Neuronal stem cell (in vitro differentiated cells): ENCODE measurements around the gene RHBDL2.

Experiments used
- DNase-seq: peaks from one replicate; pipeline ENCODE4 v3.0.0-alpha.2; 2013; ENCODE audit warnings: low spot score
- H2AFZ ChIP-seq: one replicate; pipeline ENCODE4 v1.6.1; 2013; ENCODE audit warnings: mild to moderate bottlenecking, low read length, inconsistent platforms
- H2AK5ac ChIP-seq: 2 replicates; pipeline ENCODE4 v1.6.1; 2013; ENCODE audit warnings: low read depth, mild to moderate bottlenecking, inconsistent platforms, low read length, moderate library complexity, mixed read lengths
- H2BK120ac ChIP-seq: 2 replicates; pipeline ENCODE4 v1.6.1; 2013; ENCODE audit warnings: low read depth, mild to moderate bottlenecking, inconsistent platforms, low read length, moderate library complexity, mixed read lengths
- H2BK12ac ChIP-seq: one replicate; pipeline ENCODE4 v1.6.1; 2013; ENCODE audit warnings: low read length, inconsistent platforms
- H2BK15ac ChIP-seq: 2 replicates; pipeline ENCODE4 v1.6.1; 2013; ENCODE audit warnings: mild to moderate bottlenecking, low read length, inconsistent platforms, mixed read lengths
- H2BK5ac ChIP-seq: one replicate; pipeline ENCODE4 v1.6.1; 2013; ENCODE audit warnings: inconsistent platforms, mild to moderate bottlenecking, low read length, moderate library complexity
- H3K14ac ChIP-seq: one replicate; pipeline ENCODE4 v1.6.1; 2013; ENCODE audit warnings: low read length, inconsistent platforms
- H3K18ac ChIP-seq: 2 replicates; pipeline ENCODE4 v1.6.1; 2013; ENCODE audit warnings: low read length, inconsistent platforms
- H3K23ac ChIP-seq: 2 replicates; pipeline ENCODE4 v1.6.1; 2013; ENCODE audit warnings: low read depth, mild to moderate bottlenecking, mixed read lengths, low read length, inconsistent platforms; ENCODE audit not compliant: poor library complexity
- H3K27ac ChIP-seq: replicated peaks from 3 replicates; pipeline ENCODE4 v1.5.1; 2013; ENCODE audit warnings: low read length, inconsistent platforms
- H3K27me3 ChIP-seq, 3 experiments: 2 replicates each; pipeline ENCODE4 v1.6.1; 2013; ENCODE audit warnings: low read length in 3 of 3, mild to moderate bottlenecking in 2 of 3, inconsistent platforms in 1 of 3, low read depth in 1 of 3, mixed read lengths in 1 of 3, moderate library complexity in 1 of 3; ENCODE audit not compliant: control insufficient read depth in 3 of 3, insufficient read depth in 3 of 3
- H3K36me3 ChIP-seq, 2 donors: replicated peaks in 1 of 2; 2 replicates each; pipeline ENCODE4 v1.6.1; 2013; ENCODE audit warnings: low read length in 2 of 2; ENCODE audit not compliant: control insufficient read depth in 2 of 2, insufficient read depth in 2 of 2
- H3K4ac ChIP-seq: 2 replicates; pipeline ENCODE4 v1.6.1; 2013; ENCODE audit warnings: inconsistent platforms, mild to moderate bottlenecking, low read length, moderate library complexity
- H3K4me1 ChIP-seq, 2 donors: 1 replicate in 1 of 2; 2 replicates in 1 of 2; pipeline ENCODE4 v1.6.1; 2013; ENCODE audit warnings: low read length in 2 of 2, low read depth in 1 of 2; ENCODE audit not compliant: control insufficient read depth in 2 of 2, insufficient read depth in 1 of 2
- H3K4me2 ChIP-seq: one replicate; pipeline ENCODE4 v1.6.1; 2013; ENCODE audit warnings: mild to moderate bottlenecking, low read length, inconsistent platforms; ENCODE audit not compliant: insufficient read depth, poor library complexity, severe bottlenecking
- H3K4me3 ChIP-seq, 2 donors: 2 replicates each; pipeline ENCODE4 v1.5.1; 2013; ENCODE audit warnings: low read length in 2 of 2, mild to moderate bottlenecking in 2 of 2, inconsistent platforms in 1 of 2, moderate library complexity in 1 of 2
- H3K79me1 ChIP-seq: one replicate; pipeline ENCODE4 v1.6.1; 2013; ENCODE audit warnings: low read depth, mild to moderate bottlenecking, inconsistent platforms, low read length, moderate library complexity
- H3K9ac ChIP-seq: one replicate; pipeline ENCODE4 v1.6.1; 2013; ENCODE audit warnings: mild to moderate bottlenecking, low read depth, low read length, inconsistent platforms; ENCODE audit not compliant: poor library complexity
- H3K9me3 ChIP-seq, 2 donors: replicated peaks in 1 of 2; 2 replicates each; pipeline versions ENCODE3 to v1.6.1; 2013; ENCODE audit warnings: low read length in 2 of 2, mild to moderate bottlenecking in 2 of 2, inconsistent platforms in 1 of 2, low read depth in 1 of 2, mixed read lengths in 1 of 2, moderate library complexity in 1 of 2; ENCODE audit not compliant: control insufficient read depth in 2 of 2, insufficient read depth in 1 of 2
- H4K8ac ChIP-seq: one replicate; pipeline ENCODE4 v1.6.1; 2013; ENCODE audit warnings: low read depth, mild to moderate bottlenecking, inconsistent platforms, low read length, moderate library complexity
- H4K91ac ChIP-seq: one replicate; pipeline ENCODE4 v1.6.1; 2013; ENCODE audit warnings: low read length, low read depth, mild to moderate bottlenecking, inconsistent platforms; ENCODE audit not compliant: poor library complexity
- WGBS, 2 donors: extraction: QIAGEN DNeasy Blood & Tissue Kit; methylation state at CpG; one replicate each; pipeline ENCODE4 v1.1.7; 2013; ENCODE audit warnings: missing lambda C conversion rate in 2 of 2, mixed read lengths in 1 of 2; ENCODE audit not compliant: insufficient read length in 2 of 2, insufficient replicate concordance in 1 of 2; ENCODE audit errors: extremely low coverage in 2 of 2; 5-methylcytosine and 5-hydroxymethylcytosine counted together

Gene RHBDL2

GRCh38 chr1:38938722-38939260 is 2.8 kb downstream of the RHBDL2 start:
- Histone ChIP-seq H4K8ac (no peak overlapping the region), H2BK120ac (no peak overlapping the region), H3K4me3 (no peak overlapping the region), H2BK5ac (no peak overlapping the region), H3K27me3 (peaks cover 0 to 13% (median 0%) of the 10 kb centered on the region in 3 experiments), H3K14ac (no peak overlapping the region), H3K4ac (no peak overlapping the region), H2BK12ac (no peak overlapping the region), H2BK15ac (no peak overlapping the region), H3K18ac (no peak overlapping the region), H3K23ac (no peak overlapping the region), H3K9me3 (no peaks in the 10 kb centered on the region), H3K79me1 (no peaks in the 10 kb centered on the region), H3K4me1 (peaks cover 2 to 4% of the 10 kb centered on the region in 2 donors), H4K91ac (no peak overlapping the region), H3K27ac (no peak overlapping the region), H3K9ac (no peak overlapping the region), H3K4me2 (no peak overlapping the region), H2AFZ (no peak overlapping the region), H2AK5ac (no peak overlapping the region), H3K36me3 (no peaks in the 10 kb centered on the region)
- WGBS, 2 donors: no CpG with 5 or more reads among the region's 4 CpGs
- DNase-seq: no peak

- H2BK5ac ChIP-seq: no peak overlapping the region
- H3K27me3 ChIP-seq: no peaks in the 10 kb centered on the region
- no CpG with 5 or more reads among the region's 7 CpGs for WGBS, 2 donors
- no peak overlapping the region for H2BK12ac ChIP-seq
- H3K79me1 ChIP-seq: no peaks in the 10 kb centered on the region
- H3K14ac ChIP-seq: no peak overlapping the region
- H3K23ac ChIP-seq: no peak overlapping the region
- H3K4me1 ChIP-seq: peaks cover 9 to 15% of the 10 kb centered on the region in 2 donors
- no peak overlapping the region for H3K4ac ChIP-seq
- no peak overlapping the region for H2AK5ac ChIP-seq
- no peak for DNase-seq
- H3K4me3 ChIP-seq: no peak overlapping the region
- H4K8ac ChIP-seq: no peak overlapping the region
- H2BK15ac ChIP-seq: no peak overlapping the region
- no peak overlapping the region for H2AFZ ChIP-seq
- H3K27ac ChIP-seq: no peak overlapping the region
- no peak overlapping the region for H2BK120ac ChIP-seq
- no peak overlapping the region for H3K9ac ChIP-seq
- no peaks in the 10 kb centered on the region for H3K36me3 ChIP-seq
- H3K18ac ChIP-seq: no peak overlapping the region
- no peaks in the 10 kb centered on the region for H3K9me3 ChIP-seq
- H3K4me2 ChIP-seq: no peak overlapping the region
- no peak overlapping the region for H4K91ac ChIP-seq
Observed at GRCh38 chr1:38932571-38932970, 9.1 kb downstream of the RHBDL2 start.

- Histone ChIP-seq H3K4me2 (no peak overlapping the region), H2BK15ac (no peak overlapping the region), H3K27me3 (no peaks in the 10 kb centered on the region), H3K23ac (no peak overlapping the region), H4K91ac (no peak overlapping the region), H2BK12ac (no peak overlapping the region), H3K27ac (no peak overlapping the region), H2AK5ac (no peak overlapping the region), H2AFZ (peak overlapping the region; percentile 65), H3K18ac (peak overlapping the region; percentile 32), H3K79me1 (no peaks in the 10 kb centered on the region), H3K36me3 (no peaks in the 10 kb centered on the region), H3K4ac (no peak overlapping the region), H4K8ac (no peak overlapping the region), H3K4me3 (no peak overlapping the region), H2BK120ac (no peak overlapping the region), H2BK5ac (no peak overlapping the region), H3K9ac (no peak overlapping the region), H3K4me1 (peaks cover 9 to 15% of the 10 kb centered on the region in 2 donors), H3K14ac (no peak overlapping the region), H3K9me3 (no peaks in the 10 kb centered on the region)
- no CpG with 5 or more reads among the region's 6 CpGs for WGBS, 2 donors
- peak; percentile 9 for DNase-seq
Observed at GRCh38 chr1:38929476-38929875, 12.2 kb downstream of the RHBDL2 start.

GRCh38 chr1:38929054-38929453 is 12.6 kb downstream of the RHBDL2 start:
- Histone ChIP-seq H2BK15ac (no peak overlapping the region), H3K4me1 (peaks cover 9 to 15% of the 10 kb centered on the region in 2 donors), H2BK12ac (no peak overlapping the region), H2BK5ac (no peak overlapping the region), H3K9ac (no peak overlapping the region), H3K27ac (peak overlapping the region; percentile 31), H2AFZ (no peak overlapping the region), H3K36me3 (no peaks in the 10 kb centered on the region), H2AK5ac (peak overlapping the region; percentile 78), H3K4ac (no peak overlapping the region), H2BK120ac (no peak overlapping the region), H3K18ac (no peak overlapping the region), H3K14ac (no peak overlapping the region), H4K91ac (no peak overlapping the region), H3K79me1 (no peaks in the 10 kb centered on the region), H3K4me2 (no peak overlapping the region), H3K4me3 (no peak overlapping the region), H3K23ac (no peak overlapping the region), H3K27me3 (no peaks in the 10 kb centered on the region), H3K9me3 (no peaks in the 10 kb centered on the region), H4K8ac (no peak overlapping the region)
- DNase-seq: no peak
- no CpG with 5 or more reads among the region's 8 CpGs for WGBS, 2 donors
